Endothelial cell of umbilical vein (primary cell): ENCODE measurements around the gene PRKD2. TPM values are rescaled to one million over a fixed set of nuclear protein-coding genes. Genes with fewer than 3 reads are reported as not detected.
A peak's percentile ranks its signal among the peaks of the same experiment; 100 is the strongest.

ENCODE experiments used
- BruUV-seq: library from RNA; stranded (reverse); fragments of 400-500 nt; replicated peaks from 2 replicates; lab custom pipeline; 2021; lab: Mats Ljungman, UMichigan
- CTCF ChIA-PET: fragments of 300-600, 350-600 bp; sonication (Branson Sonifier 250); formaldehyde crosslinking; loops from one replicate; lab custom pipeline; 2021; ENCODE audit warnings: antibody characterized with exemption, inconsistent platforms; lab: Charles Lee
- POLR2A ChIA-PET: fragments of 300-600, 350-600 bp; sonication (Branson Sonifier 250); formaldehyde crosslinking; loops from one replicate; lab custom pipeline; 2021; ENCODE audit warnings: antibody characterized with exemption, inconsistent platforms; lab: Charles Lee
- DNase-seq: peaks from one replicate; pipeline ENCODE4 v3.0.0-alpha.2; 2011; ENCODE audit warnings: low read depth, low spot score
- FAIRE-seq: peaks from 2 replicates; lab custom pipeline; 2011; peaks lifted over from hg19 to GRCh38; lab: Jason Lieb, UNC
- H2AFZ ChIP-seq: 2 replicates; pipeline ENCODE4 v1.6.0; 2012; ENCODE audit warnings: low read depth, low read length, control low read depth, inconsistent platforms
- H3K27ac ChIP-seq: 2 replicates; pipeline ENCODE4 v1.5.1; 2011; ENCODE audit warnings: low read depth, mild to moderate bottlenecking, control low read depth, low read length, moderate library complexity; ENCODE audit not compliant: insufficient read depth
- H3K27me3 ChIP-seq, 2 experiments: 2 replicates each; pipeline versions ENCODE4 v1.6.0 to v1.6.1; 2011; ENCODE audit warnings: low read length in 2 of 2, mixed read lengths in 1 of 2; ENCODE audit not compliant: control insufficient read depth in 2 of 2, insufficient read depth in 2 of 2
- H3K36me3 ChIP-seq, 2 experiments: 2 replicates in 1 of 2; 3 replicates in 1 of 2; pipeline ENCODE4 v1.5.1; 2011; ENCODE audit warnings: low read length in 2 of 2, mild to moderate bottlenecking in 1 of 2, moderate library complexity in 1 of 2; ENCODE audit not compliant: control insufficient read depth in 2 of 2, insufficient read depth in 2 of 2; ENCODE audit errors: extremely low read depth in 1 of 2
- H3K4me1 ChIP-seq: 3 replicates; pipeline ENCODE4 v1.5.1; 2011; ENCODE audit warnings: mild to moderate bottlenecking, low read length; ENCODE audit not compliant: control insufficient read depth, insufficient read depth; ENCODE audit errors: extremely low read depth
- H3K4me2 ChIP-seq: 2 replicates; pipeline ENCODE4 v1.6.1; 2011; ENCODE audit warnings: low read length, control low read depth, mixed read lengths; ENCODE audit not compliant: insufficient read depth
- H3K4me3 ChIP-seq, 3 experiments: fragments of 200-600 bp in 1 of 3; sonication (generic), shearing (Covaris generic) in 1 of 3; replicated peaks in 1 of 3; 2 replicates each; pipeline ENCODE4 v1.5.1; 2011 to 2016; ENCODE audit warnings: control low read depth in 3 of 3, low read length in 3 of 3, mild to moderate bottlenecking in 2 of 3, inconsistent platforms in 1 of 3, low read depth in 1 of 3, moderate library complexity in 1 of 3; ENCODE audit not compliant: insufficient read depth in 1 of 3
- H3K79me2 ChIP-seq: 2 replicates; pipeline ENCODE4 v1.6.0; 2012; ENCODE audit warnings: low read length, inconsistent platforms; ENCODE audit not compliant: control insufficient read depth, insufficient read depth
- H3K9ac ChIP-seq: replicated peaks from 2 replicates; pipeline ENCODE3; 2011; ENCODE audit warnings: low read length, control low read depth; ENCODE audit not compliant: insufficient read depth; ENCODE audit errors: extremely low read depth
- H3K9me1 ChIP-seq: replicated peaks from 3 replicates; pipeline ENCODE4 v1.6.0; 2011; ENCODE audit warnings: mild to moderate bottlenecking, low read length; ENCODE audit not compliant: control insufficient read depth, insufficient read depth; ENCODE audit errors: extremely low read depth
- H3K9me3 ChIP-seq: replicated peaks from 2 replicates; pipeline ENCODE4 v1.5.1; 2012; ENCODE audit warnings: low read length, inconsistent platforms; ENCODE audit not compliant: control insufficient read depth, insufficient read depth
- H4K20me1 ChIP-seq: replicated peaks from 2 replicates; pipeline ENCODE3; 2011; ENCODE audit warnings: mild to moderate bottlenecking, low read length; ENCODE audit not compliant: control insufficient read depth, insufficient read depth; ENCODE audit errors: extremely low read depth
- CTCF ChIP-seq, 2 donors: IDR thresholded peaks; 1 replicate in 1 of 2; 2 replicates in 1 of 2; pipeline ENCODE4 v1.5.1; 2011; ENCODE audit warnings: low read length in 2 of 2, mild to moderate bottlenecking in 2 of 2, moderate library complexity in 2 of 2, control low read depth in 1 of 2, inconsistent platforms in 1 of 2, low read depth in 1 of 2; ENCODE audit not compliant: insufficient read depth in 1 of 2; ENCODE audit errors: extremely low read depth in 1 of 2
- EZH2 ChIP-seq: IDR thresholded peaks from 2 replicates; pipeline ENCODE4 v1.6.1; 2012; ENCODE audit warnings: borderline replicate concordance, low read depth, mild to moderate bottlenecking, moderate library complexity, low read length, inconsistent platforms; ENCODE audit not compliant: severe bottlenecking
- FOS ChIP-seq: IDR thresholded peaks from 2 replicates; pipeline ENCODE4 v1.6.1; 2011; ENCODE audit warnings: mild to moderate bottlenecking, low read length, moderate library complexity, borderline replicate concordance; ENCODE audit not compliant: insufficient read depth
- GATA2 ChIP-seq: IDR thresholded peaks from 2 replicates; pipeline ENCODE4 v1.7.0; 2011; ENCODE audit warnings: low read depth, mild to moderate bottlenecking, moderate library complexity, mixed read lengths, low read length; ENCODE audit not compliant: insufficient read length, insufficient read depth
- JUN ChIP-seq: IDR thresholded peaks from 2 replicates; pipeline ENCODE4 v1.6.1; 2011; ENCODE audit warnings: borderline replicate concordance, low read depth; ENCODE audit not compliant: insufficient read length, insufficient read depth
- MAX ChIP-seq: IDR thresholded peaks from 2 replicates; pipeline ENCODE4 v1.6.1; 2011; ENCODE audit not compliant: insufficient read depth, insufficient read length
- MYC ChIP-seq: IDR thresholded peaks from one replicate; pipeline ENCODE4 v1.6.1; 2011; ENCODE audit warnings: mild to moderate bottlenecking, low read depth, low read length
- POLR2A ChIP-seq: IDR thresholded peaks from 2 replicates; pipeline ENCODE4 v1.6.1; 2012; ENCODE audit warnings: low read depth, mild to moderate bottlenecking, control low read depth, low read length
- POLR2AphosphoS5 ChIP-seq: IDR thresholded peaks from 2 replicates; pipeline ENCODE4 v1.6.1; 2012; ENCODE audit warnings: low read depth, mild to moderate bottlenecking, control low read depth, low read length, moderate library complexity; ENCODE audit not compliant: insufficient read depth
- dilution Hi-C: fragments of 300-500 bp; cut with MboI; formaldehyde crosslinking; loops from one replicate; pipeline ENCODE4 v1.15.0; 2019; ENCODE audit warnings: low sequenced_read_pairs; ENCODE audit not compliant: extremely low pct_ligation_motif_present
- intact Hi-C: fragments of 100-400 bp; cut with micrococcal nuclease; formaldehyde crosslinking; loops from one replicate; pipeline ENCODE4 v1.10.0; 2022
- polyA plus RNA-seq, 4 experiments: library from polyadenylated mRNA; depleted of rRNA in 3 of 4; stranded (reverse) in 3 of 4; unstranded in 1 of 4; fragments of >200 nt; gene quantifications; 2 replicates each; pipeline versions ENCODE4 v1.2.1 to v1.2.3, GENCODE V29; 2011 to 2012; ENCODE audit warnings: missing spikeins in 1 of 4
- total RNA-seq: library from RNA; stranded (reverse); gene quantifications from 2 replicates; pipeline ENCODE4 v1.2.3, GENCODE V29; 2021

Gene PRKD2
- total and polyA plus RNA-seq, 2 donors (not counting 3 experiments of a cell fraction or from before 2014, with no cell fraction given): 40.4 to 94.9 TPM

- H3K36me3 ChIP-seq: peaks cover 25 to 41% of the 10 kb centered on the region in 2 experiments
- H2AFZ ChIP-seq: no peak overlapping the region
- BruUV-seq: TSS peak; percentile 64
- TF ChIP-seq GATA2: no peak
- TF ChIP-seq EZH2: no peak
- TF ChIP-seq JUN: no peak
- no peak for TF ChIP-seq MAX
- TF ChIP-seq FOS: no peak
- no peak for TF ChIP-seq POLR2A
- no peak for TF ChIP-seq POLR2AphosphoS5
- TF ChIP-seq MYC: no peak
- TF ChIP-seq CTCF (IDR thresholded peaks at IDR 0.05; ENCODE audit: extremely low read depth in 1 of 2, insufficient read depth in 1 of 2, low read depth in 1 of 2, low read length in 2 of 2): no peak
- no peaks in the 10 kb centered on the region for H3K27me3 ChIP-seq
- ChIA-PET POLR2A (interaction anchor here (0.6 kb wide), 1 partner anchor 144 kb away, joined by 3 read pairs; no protein-coding TSS in a partner anchor), CTCF (interaction anchor here (1.0 to 2.5 kb wide), 3 partner anchors 13 to 23 kb away, joined by 3 to 15 read pairs (median 3); partner anchors contain the start of gene DACT3)
- H3K9ac ChIP-seq: no peak overlapping the region
- no peaks in the 10 kb centered on the region for H3K79me2 ChIP-seq
- no peak overlapping the region for H3K4me3 ChIP-seq
- dilution Hi-C loops (no loop called here), intact Hi-C loops (no loop called here)
- no peaks in the 10 kb centered on the region for H3K9me1 ChIP-seq
- peaks cover 4% of the 10 kb centered on the region for H3K4me1 ChIP-seq
- no peak overlapping the region for H3K4me2 ChIP-seq
- H3K9me3 ChIP-seq: no peaks in the 10 kb centered on the region
- no peaks in the 10 kb centered on the region for H4K20me1 ChIP-seq
- no peak overlapping the region for H3K27ac ChIP-seq
- DNase-seq: peak; percentile 36
- no peak for FAIRE-seq
Measured at GRCh38 chr19:46674416-46675178, 42.3 kb downstream of the PRKD2 start.
